ENCODE measurements around the gene KRT9.

KRT9 gene

GRCh38 chr17:41523787-41524186 is 48.1 kb downstream of the KRT9 start:
- FAIRE-seq = no peak

DNA sequence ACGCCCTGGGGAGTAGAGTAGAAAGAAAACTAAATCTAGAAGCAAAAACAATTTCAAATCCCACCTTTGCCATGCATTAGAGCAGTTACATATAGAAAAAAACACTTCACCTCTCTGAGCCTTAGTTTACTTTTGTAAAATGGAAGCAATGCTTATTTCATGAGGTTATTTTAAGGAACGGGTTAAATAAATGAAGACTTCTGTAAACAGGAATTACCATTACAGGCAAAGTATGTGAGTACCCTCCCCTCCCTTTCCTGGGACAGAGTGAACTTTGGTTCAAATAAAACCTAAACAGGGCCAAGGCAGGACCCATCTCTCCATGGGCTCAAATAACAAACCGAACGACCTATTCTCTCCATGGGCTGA is 48.6 kb downstream of the KRT9 start:
- no peak for FAIRE-seq

GRCh38 chr17:41522301-41523224 is 49.3 kb downstream of the KRT9 start:
- FAIRE-seq = no peak

DNA sequence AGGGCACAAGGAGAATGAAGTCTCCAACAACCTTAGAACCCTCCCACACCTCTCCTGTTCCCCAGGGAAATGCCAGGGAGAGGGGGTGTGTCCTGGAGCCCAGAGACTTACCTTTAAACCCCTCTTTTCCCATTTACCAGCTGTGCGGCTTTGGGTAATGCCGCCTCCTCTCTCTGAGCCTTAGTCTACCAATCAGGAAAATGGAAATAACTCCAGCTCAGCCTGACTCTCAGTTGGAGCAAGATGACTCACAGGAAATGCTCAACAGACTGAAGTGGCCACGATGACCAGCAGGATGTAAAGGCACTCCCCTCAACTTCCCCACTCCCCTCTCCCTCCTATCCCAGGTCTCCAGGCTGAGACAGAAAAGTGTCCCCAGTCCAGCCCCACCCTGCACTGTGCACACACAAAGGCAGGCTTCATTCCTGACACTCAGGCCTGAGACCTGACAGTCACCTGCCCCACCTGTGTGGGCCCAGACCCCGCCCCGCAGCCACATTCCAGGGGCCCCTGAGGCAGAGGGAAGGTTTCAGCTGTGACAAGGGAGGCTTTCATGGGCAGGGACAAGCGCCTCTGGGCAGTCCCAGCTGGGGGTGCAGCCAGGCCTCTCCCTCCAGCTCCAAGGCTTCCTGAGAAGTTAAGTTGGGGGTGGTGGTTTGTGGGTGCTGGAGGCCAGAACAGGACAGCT is 50.1 kb downstream of the KRT9 start:
- FAIRE-seq = no peak

DNA sequence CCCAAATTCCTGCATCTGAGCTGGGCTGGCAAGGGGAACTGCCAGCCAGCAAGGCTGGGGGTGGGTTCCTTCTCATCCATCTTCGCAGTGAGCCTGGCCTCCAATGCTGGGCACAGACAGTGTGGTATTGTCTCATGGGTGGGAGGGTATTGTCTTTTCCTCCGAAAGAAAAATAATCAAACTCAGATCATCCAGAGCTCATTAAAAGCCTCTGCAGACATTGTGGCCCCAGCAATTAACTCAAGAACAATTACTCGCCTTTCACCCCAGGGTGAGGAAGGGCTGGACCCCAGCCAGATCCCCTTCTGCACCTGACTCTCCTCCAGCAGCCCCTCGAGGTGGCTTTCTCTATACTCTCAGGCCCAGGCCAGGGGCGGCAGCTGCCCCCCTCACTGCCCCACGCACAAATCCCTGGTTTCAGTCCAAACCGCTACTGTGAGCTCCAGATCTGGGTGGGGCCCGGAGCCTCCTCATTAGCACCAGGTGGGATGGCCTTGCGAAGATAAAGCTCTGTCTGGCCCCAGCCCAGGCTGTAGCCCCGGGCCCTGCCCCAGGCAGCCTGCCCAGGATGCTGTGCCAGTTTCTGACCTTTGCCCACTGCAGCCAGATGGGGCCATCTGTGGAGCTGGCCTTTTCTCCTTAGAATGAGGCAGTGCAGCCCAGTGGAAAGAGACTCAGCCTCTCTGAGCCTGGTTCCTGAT is 50.9 kb downstream of the KRT9 start:
- no peak for FAIRE-seq

DNA sequence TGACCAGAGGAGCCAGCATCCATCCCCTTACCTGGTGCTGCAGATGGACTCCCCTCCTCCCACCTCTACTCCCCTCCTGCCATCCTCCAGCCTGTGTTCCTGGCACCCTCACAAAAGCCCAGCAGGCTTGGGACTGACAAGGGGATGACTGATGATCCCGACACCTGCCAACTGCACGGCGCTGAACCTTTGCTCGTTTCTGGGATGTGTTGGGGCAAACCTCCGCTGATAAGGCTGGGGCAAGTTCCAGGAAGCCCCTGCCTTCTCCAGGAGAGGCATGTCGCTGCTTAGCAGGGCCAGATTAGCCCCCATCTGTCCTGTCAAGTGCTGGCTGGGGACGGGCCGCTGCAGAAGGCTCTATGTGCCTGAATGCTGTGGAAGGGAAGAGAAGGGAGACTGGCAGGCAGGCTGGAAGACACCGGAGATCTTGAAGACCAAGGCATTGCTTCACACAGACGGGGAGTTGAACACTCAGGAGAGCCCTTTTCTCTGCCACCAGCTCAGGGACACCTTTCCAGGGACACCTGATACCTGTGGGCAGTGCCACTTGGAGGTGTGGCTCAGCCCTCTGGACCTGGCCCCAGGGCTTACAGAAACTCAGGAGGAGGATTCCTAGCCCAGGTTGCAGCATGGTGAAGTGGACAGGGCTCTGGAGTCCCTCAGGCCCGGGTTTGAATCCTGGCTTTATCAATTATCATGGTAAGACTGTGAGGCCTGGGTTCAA is 52.2 kb downstream of the KRT9 start:
- FAIRE-seq = no peak

DNA sequence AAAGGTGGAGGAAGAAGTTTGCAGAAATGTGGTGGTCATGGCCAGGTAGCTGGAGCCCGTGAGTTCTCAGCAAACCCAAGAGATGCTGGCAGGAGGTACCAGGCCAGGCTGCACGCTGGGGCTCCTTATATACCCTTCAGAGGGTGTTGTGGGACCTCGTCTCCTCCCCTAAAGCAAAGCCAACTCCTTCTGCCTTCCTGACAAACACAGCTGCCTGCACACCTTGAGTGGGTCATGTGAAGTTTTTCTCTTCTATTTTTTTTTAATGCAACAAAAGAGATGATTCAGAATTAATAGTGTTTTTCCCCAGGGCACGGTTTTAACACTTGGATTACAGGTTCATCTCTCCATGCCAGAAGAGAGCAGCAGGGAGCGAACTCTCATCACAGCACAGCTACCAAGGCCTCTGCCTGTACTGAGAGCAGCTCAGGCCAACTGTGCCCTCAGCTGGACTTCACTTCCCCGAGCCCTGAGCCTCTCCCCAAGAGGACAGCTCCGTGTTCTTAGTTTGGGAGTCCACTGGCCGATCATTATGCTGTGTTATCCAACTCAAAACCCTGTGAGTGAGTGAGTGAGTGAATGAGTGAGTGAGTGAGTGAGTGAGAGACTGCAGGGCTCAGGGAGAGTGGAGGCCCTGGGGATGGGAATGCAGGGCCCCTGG is 52.9 kb downstream of the KRT9 start, which contains the start of gene KRT15:
Gene KRT15, minus strand, starts transcription at position 102 of the 661 bp plus-strand sequence. Its CDS starts 63 bp downstream, at position 39.
- no peak for FAIRE-seq

GRCh38 chr17:41518031-41518430 is 53.8 kb downstream of the KRT9 start:
- FAIRE-seq = no peak

- FAIRE-seq = no peak
These were observed 55.0 kb downstream of the KRT9 start for GRCh38 chr17:41516830-41517283.

- no peak for FAIRE-seq
These were observed 55.6 kb downstream of the KRT9 start for GRCh38 chr17:41516147-41516829.
